Breast epithelium (tissue), 4 donors: ENCODE measurements around the gene USP2. TPM values are rescaled to one million over a fixed set of nuclear protein-coding genes. Genes with fewer than 3 reads are reported as not detected.

Experiments
- DNase-seq, 2 donors: peaks; one replicate each; pipeline ENCODE4 v3.0.0-alpha.2; 2019; ENCODE audit warnings: low spot score in 2 of 2
- H3K27ac ChIP-seq, 2 donors: fragments of 200-600 bp; sonication (generic) in 1 of 2; one replicate each; pipeline ENCODE4 v1.5.1; 2016 to 2019; ENCODE audit warnings: mild to moderate bottlenecking in 1 of 2
- H3K27me3 ChIP-seq, 2 donors: fragments of 200-600 bp; sonication (generic) in 1 of 2; one replicate each; pipeline versions ENCODE4 v1.5.1 to v1.6.0; 2017 to 2019; ENCODE audit warnings: control low read depth in 1 of 2, mild to moderate bottlenecking in 1 of 2
- H3K36me3 ChIP-seq: fragments of 200-600 bp; one replicate; pipeline ENCODE4 v1.5.1; 2019
- H3K4me1 ChIP-seq, 2 donors: fragments of 200-600 bp; sonication (generic); one replicate each; pipeline ENCODE4 v1.5.1; 2016 to 2019; ENCODE audit warnings: control low read depth in 1 of 2
- H3K4me3 ChIP-seq, 3 donors: fragments of 200-600 bp; sonication (generic); 1 replicate in 2 of 3; 2 replicates in 1 of 3; pipeline ENCODE4 v1.5.1; 2016 to 2019; ENCODE audit warnings: mild to moderate bottlenecking in 3 of 3, moderate library complexity in 2 of 3
- H3K9me3 ChIP-seq, 2 donors: fragments of 200-600 bp; sonication (generic) in 1 of 2; one replicate each; pipeline ENCODE4 v1.5.1; 2016 to 2019; ENCODE audit warnings: control low read depth in 1 of 2
- CTCF ChIP-seq, 3 donors: fragments of 450-650 bp; IDR thresholded peaks; one replicate each; pipeline ENCODE4 v1.5.1; 2016 to 2017; ENCODE audit warnings: antibody characterized with exemption in 3 of 3, mild to moderate bottlenecking in 3 of 3, moderate library complexity in 3 of 3
- POLR2A ChIP-seq: fragments of 450-650 bp; IDR thresholded peaks from one replicate; pipeline ENCODE4 v1.6.1; 2016; ENCODE audit warnings: antibody characterized with exemption, mild to moderate bottlenecking, moderate library complexity
- POLR2AphosphoS5 ChIP-seq, 3 donors: sonication (generic); formaldehyde crosslinking; IDR thresholded peaks; one replicate each; pipeline ENCODE4 v1.6.1; 2017; ENCODE audit warnings: antibody characterized with exemption in 3 of 3
- intact Hi-C: fragments of 100-400 bp; cut with DNase I; formaldehyde crosslinking; loops from one replicate; pipeline ENCODE4 v1.15.1; 2023; ENCODE audit warnings: low total_unique reads
- total RNA-seq, 3 donors: library from RNA; depleted of rRNA; stranded (reverse); fragments of >200 nt; gene quantifications; one replicate each; pipeline ENCODE4 v1.1.0, GENCODE V29; 2016

The USP2 gene
- total RNA-seq = 1 to 10 TPM in 2 of 3 donors, under 1 TPM in 1; 0.48 to 3.8 (median 2.0) TPM

GRCh38 chr11:119381181-119381988 lies at the start of gene USP2:
Gene USP2, minus strand, starts transcription at chr11:119381690. Its CDS starts 8,210 bp downstream, at chr11:119373480.
- peak within 1 kb of the TSS; percentile 43 to 68 (median 55) for H3K4me3 ChIP-seq
- peaks cover 0 to 23% of the 10 kb centered on the region in 2 donors for H3K4me1 ChIP-seq
- H3K36me3 ChIP-seq = no peaks in the 10 kb centered on the region
- TF ChIP-seq CTCF (IDR thresholded peaks at IDR 0.05) (peak; percentile 77 to 98 (median 94)), POLR2A (no peak), POLR2AphosphoS5 (IDR thresholded peaks at IDR 0.05) (peak; percentile 79 to 93 (median 91))
- no peaks in the 10 kb centered on the region for H3K9me3 ChIP-seq
- intact Hi-C loops = no loop called here
- H3K27ac ChIP-seq = peak within 1 kb of the TSS; percentile 83 to 89
- H3K27me3 ChIP-seq = no peaks in the 10 kb centered on the region
- peak; percentile 98 to 99 for DNase-seq

GRCh38 chr11:119427279-119427678 lies 45.8 kb upstream of the USP2 start:
- Histone ChIP-seq H3K27me3 (peaks cover 0 to 15% of the 10 kb centered on the region in 2 donors), H3K9me3 (no peaks in the 10 kb centered on the region), H3K4me3 (no peak overlapping the region), H3K36me3 (no peaks in the 10 kb centered on the region), H3K4me1 (no peaks in the 10 kb centered on the region), H3K27ac (no peak overlapping the region)
- TF ChIP-seq POLR2A = no peak
- TF ChIP-seq POLR2AphosphoS5 (IDR thresholded peaks at IDR 0.05) = no peak
- no peak for TF ChIP-seq CTCF (IDR thresholded peaks at IDR 0.05)
- DNase-seq = no peak
- intact Hi-C loops = no loop called here

GRCh38 chr11:119426142-119426541 lies 44.7 kb upstream of the USP2 start:
- intact Hi-C loops = no loop called here
- no peak overlapping the region for H3K27ac ChIP-seq

GRCh38 chr11:119424775-119425174 lies 43.3 kb upstream of the USP2 start:
- no peak for TF ChIP-seq POLR2AphosphoS5 (IDR thresholded peaks at IDR 0.05)
- no peak for TF ChIP-seq POLR2A
- TF ChIP-seq CTCF (IDR thresholded peaks at IDR 0.05) = no peak
- H3K27ac ChIP-seq = no peak overlapping the region

More at GRCh38 chr11:119426142-119426541, 44.7 kb upstream of the USP2 start:
- no peaks in the 10 kb centered on the region for H3K4me1 ChIP-seq
- DNase-seq = no peak
- no peaks in the 10 kb centered on the region for H3K36me3 ChIP-seq
- TF ChIP-seq POLR2AphosphoS5 (IDR thresholded peaks at IDR 0.05) (no peak), POLR2A (no peak), CTCF (IDR thresholded peaks at IDR 0.05) (no peak)
- no peaks in the 10 kb centered on the region for H3K9me3 ChIP-seq
- H3K4me3 ChIP-seq = no peak overlapping the region
- peaks cover 2 to 24% of the 10 kb centered on the region in 2 donors for H3K27me3 ChIP-seq

GRCh38 chr11:119424276-119424675 lies 42.8 kb upstream of the USP2 start:
- H3K4me1 ChIP-seq = no peaks in the 10 kb centered on the region
- H3K27ac ChIP-seq = no peak overlapping the region
- intact Hi-C loops = no loop called here

More at GRCh38 chr11:119424775-119425174, 43.3 kb upstream of the USP2 start:
- no peak for DNase-seq
- Histone ChIP-seq H3K9me3 (no peaks in the 10 kb centered on the region), H3K36me3 (no peaks in the 10 kb centered on the region), H3K4me3 (no peak overlapping the region), H3K4me1 (no peaks in the 10 kb centered on the region), H3K27me3 (peaks cover 2 to 31% of the 10 kb centered on the region in 2 donors)
- intact Hi-C loops = no loop called here

More at GRCh38 chr11:119424276-119424675, 42.8 kb upstream of the USP2 start:
- no peaks in the 10 kb centered on the region for H3K36me3 ChIP-seq
- H3K4me3 ChIP-seq = no peak overlapping the region
- H3K9me3 ChIP-seq = no peaks in the 10 kb centered on the region
- peaks cover 2 to 31% of the 10 kb centered on the region in 2 donors for H3K27me3 ChIP-seq
- no peak for DNase-seq
- no peak for TF ChIP-seq POLR2A
- no peak for TF ChIP-seq POLR2AphosphoS5 (IDR thresholded peaks at IDR 0.05)
